Large intestine (tissue), 3 donors: Measurements from ENCODE around the gene GTF3C5. TPM values are rescaled to one million over a fixed set of nuclear protein-coding genes. Genes with fewer than 3 reads are reported as not detected.
A peak's percentile ranks its signal among the peaks of the same experiment; 100 is the strongest.
"Not testable (repeated sequence)": the region's sequence is repeated elsewhere in the genome, so short reads cannot be mapped to it uniquely, and the experiment has no call there.

ENCODE experiments used
- DNase-seq, 2 donors: peaks; one replicate each; pipeline versions ENCODE4 v3.0.0 to v3.0.0-alpha.2; 2013
- H3K27ac ChIP-seq: one replicate; pipeline ENCODE4 v1.5.1; 2013; ENCODE audit warnings: low read length
- H3K27me3 ChIP-seq: 2 replicates; pipeline ENCODE4 v1.6.1; 2013; ENCODE audit warnings: low read length; ENCODE audit not compliant: control insufficient read depth, insufficient read depth
- H3K36me3 ChIP-seq: 2 replicates; pipeline ENCODE4 v1.6.1; 2013; ENCODE audit warnings: low read length; ENCODE audit not compliant: control insufficient read depth, insufficient read depth
- H3K4me1 ChIP-seq: one replicate; pipeline ENCODE4 v1.6.1; 2013; ENCODE audit warnings: low read length; ENCODE audit not compliant: control insufficient read depth, insufficient read depth
- H3K4me3 ChIP-seq: one replicate; pipeline ENCODE4 v1.5.1; 2013; ENCODE audit warnings: low read length
- H3K9me3 ChIP-seq: one replicate; pipeline ENCODE4 v1.6.1; 2013; ENCODE audit warnings: mild to moderate bottlenecking, low read depth, low read length, moderate library complexity; ENCODE audit not compliant: control insufficient read depth
- WGBS: methylation state at CpG from one replicate; pipeline ENCODE4 v1.1.5; 2013; ENCODE audit warnings: low lambda C conversion rate; ENCODE audit not compliant: insufficient coverage; 5-methylcytosine and 5-hydroxymethylcytosine counted together
- polyA plus RNA-seq: library from polyadenylated mRNA; unstranded; fragments of 120-200 nt; gene quantifications from one replicate; pipeline ENCODE4 v1.2.1, GENCODE V29; 2013

Gene GTF3C5
- polyA plus RNA-seq, 1 donor: 54.8 TPM

- peak overlapping the region; percentile 93 for H3K27ac ChIP-seq
Observed at GRCh38 chr9:133059623-133060022, 28.8 kb downstream of the GTF3C5 start.

GRCh38 chr9:133060417-133060841, 29.6 kb downstream of the GTF3C5 start:
- peak; percentile 50 to 72 for DNase-seq
- WGBS: no CpG with 5 or more reads among the region's 6 CpGs
- H3K27ac ChIP-seq: peak overlapping the region; percentile 93

More at GRCh38 chr9:133059623-133060022, 28.8 kb downstream of the GTF3C5 start:
- Histone ChIP-seq H3K36me3 (peaks cover 37% of the 10 kb centered on the region), H3K27me3 (no peaks in the 10 kb centered on the region), H3K4me3 (no peak overlapping the region), H3K9me3 (no peaks in the 10 kb centered on the region), H3K4me1 (peaks cover 32% of the 10 kb centered on the region)
- DNase-seq: no peak
- WGBS: no CpG with 5 or more reads among the region's 7 CpGs

DNA sequence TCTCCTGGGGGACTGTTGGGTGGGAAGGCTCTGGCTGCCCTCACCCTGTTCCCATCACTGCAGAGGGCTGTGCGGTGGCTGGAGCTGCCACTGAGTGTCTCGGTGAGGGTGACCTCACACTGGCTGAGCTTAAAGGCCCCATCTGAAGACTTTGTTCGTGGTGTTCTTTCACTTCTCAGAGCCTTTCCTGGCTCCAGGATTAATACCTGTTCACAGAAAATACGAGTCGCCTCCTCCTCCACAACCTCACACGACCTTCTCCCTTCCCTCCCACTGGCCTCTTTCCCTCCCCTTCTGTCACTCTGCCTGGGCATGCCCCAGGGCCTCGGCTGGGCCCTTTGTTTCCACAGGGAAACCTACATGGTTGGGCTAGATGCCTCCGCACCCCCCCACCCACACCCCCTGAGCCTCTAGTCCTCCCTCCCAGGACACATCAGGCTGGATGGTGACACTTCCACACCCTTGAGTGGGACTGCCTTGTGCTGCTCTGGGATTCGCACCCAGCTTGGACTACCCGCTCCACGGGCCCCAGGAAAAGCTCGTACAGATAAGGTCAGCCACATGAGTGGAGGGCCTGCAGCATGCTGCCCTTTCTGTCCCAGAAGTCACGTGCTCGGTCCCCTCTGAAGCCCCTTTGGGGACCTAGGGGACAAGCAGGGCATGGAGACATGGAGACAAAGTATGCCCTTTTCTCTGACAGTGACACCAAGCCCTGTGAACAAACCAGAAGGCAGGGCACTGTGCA, 30.4 kb downstream of the GTF3C5 start:
- not testable (repeated sequence) for H3K4me3 ChIP-seq, H3K9me3 ChIP-seq, H3K27me3 ChIP-seq
- Histone ChIP-seq H3K27ac (peak overlapping the region; percentile 96), H3K36me3 (peaks cover 31% of the 10 kb centered on the region), H3K4me1 (peaks cover 32% of the 10 kb centered on the region)
- WGBS: 34% methylated on average over 3 of the region's 14 CpGs
- DNase-seq: peak; percentile 47 to 73

More at GRCh38 chr9:133060417-133060841, 29.6 kb downstream of the GTF3C5 start:
- Histone ChIP-seq H3K27me3 (no peaks in the 10 kb centered on the region), H3K9me3 (no peaks in the 10 kb centered on the region), H3K4me3 (no peak overlapping the region), H3K4me1 (peaks cover 32% of the 10 kb centered on the region), H3K36me3 (peaks cover 34% of the 10 kb centered on the region)

DNA sequence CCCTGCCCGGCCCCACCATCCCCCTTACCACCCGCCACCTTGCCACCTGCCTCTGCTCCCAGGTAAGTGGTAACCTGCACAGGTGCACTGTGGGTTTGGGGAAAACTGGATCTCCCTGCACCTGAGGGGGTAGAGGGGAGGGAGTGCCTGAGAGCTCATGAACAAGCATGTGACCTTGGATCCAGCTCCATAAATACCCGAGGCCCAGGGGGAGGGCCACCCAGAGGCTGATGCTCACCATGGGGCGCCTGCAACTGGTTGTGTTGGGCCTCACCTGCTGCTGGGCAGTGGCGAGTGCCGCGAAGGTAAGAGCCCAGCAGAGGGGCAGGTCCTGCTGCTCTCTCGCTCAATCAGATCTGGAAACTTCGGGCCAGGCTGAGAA, 31.0 kb downstream of the GTF3C5 start, which contains the start of gene CEL:
TSS of gene CEL (plus strand) at position 218 of the 382 bp plus-strand sequence. CDS start at position 240, 22 bp downstream.
- no CpG with 5 or more reads among the region's 9 CpGs for WGBS
- H3K9me3 ChIP-seq, H3K27me3 ChIP-seq, H3K4me3 ChIP-seq: not testable (repeated sequence)
- Histone ChIP-seq H3K27ac (peak within 1 kb of the TSS; percentile 96), H3K4me1 (peaks cover 32% of the 10 kb centered on the region), H3K36me3 (peaks cover 30% of the 10 kb centered on the region)
- peak; percentile 70 to 90 for DNase-seq

DNA sequence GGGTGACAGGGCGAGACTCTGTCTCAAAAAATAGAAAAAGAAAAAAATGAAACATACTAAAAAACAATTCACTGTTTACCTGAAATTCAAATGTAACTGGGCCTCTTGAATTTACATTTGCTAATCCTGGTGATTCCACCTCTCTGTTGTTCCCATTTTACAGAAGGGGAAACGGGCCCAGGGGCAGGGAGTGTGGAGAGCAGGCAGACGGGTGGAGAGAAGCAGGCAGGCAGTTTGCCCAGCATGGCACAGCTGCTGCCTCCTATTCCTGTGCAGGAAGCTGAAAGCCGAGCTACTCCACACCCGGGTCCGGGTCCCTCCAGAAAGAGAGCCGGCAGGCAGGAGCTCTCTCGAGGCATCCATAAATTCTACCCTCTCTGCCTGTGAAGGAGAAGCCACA, 31.8 kb downstream of the GTF3C5 start:
- DNase-seq, H3K9me3 ChIP-seq, H3K4me3 ChIP-seq, H3K27me3 ChIP-seq, H3K27ac ChIP-seq: not testable (repeated sequence)
- no CpG with 5 or more reads among the region's 8 CpGs for WGBS
- Histone ChIP-seq H3K4me1 (peaks cover 32% of the 10 kb centered on the region), H3K36me3 (peaks cover 26% of the 10 kb centered on the region)

DNA sequence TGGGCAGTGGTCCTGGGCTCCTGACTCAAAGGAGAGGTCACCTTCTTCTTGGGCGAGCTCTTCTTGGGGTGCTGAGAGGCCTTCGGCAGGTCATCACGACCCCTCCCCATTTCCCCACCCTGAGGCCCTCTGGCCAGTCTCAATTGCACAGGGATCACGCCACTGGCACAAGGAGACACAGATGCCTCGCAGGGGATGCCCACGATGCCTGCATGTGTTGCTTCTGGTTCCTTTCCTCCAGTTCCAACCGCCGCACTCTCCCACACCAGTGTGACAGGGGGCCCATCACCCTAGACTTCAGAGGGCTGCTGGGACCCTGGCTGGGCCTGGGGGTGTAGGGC, 32.3 kb downstream of the GTF3C5 start:
- Histone ChIP-seq H3K36me3 (peaks cover 24% of the 10 kb centered on the region), H3K27ac (no peak overlapping the region)

GRCh38 chr9:133063500-133064231, 32.9 kb downstream of the GTF3C5 start:
- Histone ChIP-seq H3K27me3 (no peaks in the 10 kb centered on the region), H3K9me3 (no peaks in the 10 kb centered on the region), H3K27ac (no peak overlapping the region), H3K4me3 (no peak overlapping the region), H3K4me1 (peaks cover 26% of the 10 kb centered on the region), H3K36me3 (peaks cover 23% of the 10 kb centered on the region)
- WGBS: no CpG with 5 or more reads among the region's 14 CpGs
- no peak for DNase-seq

More for the DNA sequence above, 32.3 kb downstream of the GTF3C5 start:
- DNase-seq: no peak
- Histone ChIP-seq H3K4me3 (no peak overlapping the region), H3K27me3 (no peaks in the 10 kb centered on the region), H3K9me3 (no peaks in the 10 kb centered on the region), H3K4me1 (peaks cover 31% of the 10 kb centered on the region)
- no CpG with 5 or more reads among the region's 8 CpGs for WGBS

DNA sequence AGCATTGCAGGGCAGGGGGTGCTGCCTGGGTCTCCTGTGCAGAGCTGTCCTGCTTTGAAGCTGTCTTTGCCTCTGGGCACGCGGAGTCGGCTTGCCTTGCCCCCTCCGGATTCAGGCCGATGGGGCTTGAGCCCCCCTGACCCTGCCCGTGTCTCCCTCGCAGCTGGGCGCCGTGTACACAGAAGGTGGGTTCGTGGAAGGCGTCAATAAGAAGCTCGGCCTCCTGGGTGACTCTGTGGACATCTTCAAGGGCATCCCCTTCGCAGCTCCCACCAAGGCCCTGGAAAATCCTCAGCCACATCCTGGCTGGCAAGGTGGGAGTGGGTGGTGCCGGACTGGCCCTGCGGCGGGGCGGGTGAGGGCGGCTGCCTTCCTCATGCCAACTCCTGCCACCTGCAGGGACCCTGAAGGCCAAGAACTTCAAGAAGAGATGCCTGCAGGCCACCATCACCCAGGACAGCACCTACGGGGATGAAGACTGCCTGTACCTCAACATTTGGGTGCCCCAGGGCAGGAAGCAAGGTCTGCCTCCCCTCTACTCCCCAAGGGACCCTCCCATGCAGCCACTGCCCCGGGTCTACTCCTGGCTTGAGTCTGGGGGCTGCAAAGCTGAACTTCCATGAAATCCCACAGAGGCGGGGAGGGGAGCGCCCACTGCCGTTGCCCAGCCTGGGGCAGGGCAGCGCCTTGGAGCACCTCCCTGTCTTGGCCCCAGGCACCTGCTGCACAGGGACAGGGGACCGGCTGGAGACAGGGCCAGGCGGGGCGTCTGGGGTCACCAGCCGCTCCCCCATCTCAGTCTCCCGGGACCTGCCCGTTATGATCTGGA, 33.7 kb downstream of the GTF3C5 start:
- DNase-seq: no peak
- H3K4me3 ChIP-seq: no peak overlapping the region
- peaks cover 23% of the 10 kb centered on the region for H3K36me3 ChIP-seq
- no peaks in the 10 kb centered on the region for H3K27me3 ChIP-seq
- H3K9me3 ChIP-seq: no peaks in the 10 kb centered on the region
- no peak overlapping the region for H3K27ac ChIP-seq
- H3K4me1 ChIP-seq: peaks cover 21% of the 10 kb centered on the region
- WGBS: no CpG with 5 or more reads among the region's 30 CpGs

DNA sequence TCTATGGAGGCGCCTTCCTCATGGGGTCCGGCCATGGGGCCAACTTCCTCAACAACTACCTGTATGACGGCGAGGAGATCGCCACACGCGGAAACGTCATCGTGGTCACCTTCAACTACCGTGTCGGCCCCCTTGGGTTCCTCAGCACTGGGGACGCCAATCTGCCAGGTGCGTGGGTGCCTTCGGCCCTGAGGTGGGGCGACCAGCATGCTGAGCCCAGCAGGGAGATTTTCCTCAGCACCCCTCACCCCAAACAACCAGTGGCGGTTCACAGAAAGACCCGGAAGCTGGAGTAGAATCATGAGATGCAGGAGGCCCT, 34.2 kb downstream of the GTF3C5 start:
- Histone ChIP-seq H3K36me3 (peaks cover 23% of the 10 kb centered on the region), H3K9me3 (no peaks in the 10 kb centered on the region), H3K4me3 (no peak overlapping the region), H3K27ac (no peak overlapping the region), H3K4me1 (peaks cover 16% of the 10 kb centered on the region), H3K27me3 (no peaks in the 10 kb centered on the region)
- DNase-seq: no peak
- WGBS: no CpG with 5 or more reads among the region's 17 CpGs
